Dermis microvascular lymphatic vessel endothelial cell (primary cell): ENCODE measurements around the gene ANXA7. TPM values are rescaled to one million over a fixed set of nuclear protein-coding genes. Genes with fewer than 3 reads are reported as not detected.
"Not testable (repeated sequence)": the region's sequence is repeated elsewhere in the genome, so short reads cannot be mapped to it uniquely, and the experiment has no call there.

ENCODE experiments used
- DNase-seq, 2 donors: peaks; one replicate each; pipeline versions ENCODE4 v3.0.0 to v3.0.0-alpha.2; 2010; ENCODE audit warnings: low read depth in 2 of 2
- total RNA-seq: library from RNA; depleted of rRNA; stranded (reverse); fragments of >200 nt; gene quantifications from 2 replicates; pipeline ENCODE4 v1.2.1, GENCODE V29; 2014

The ANXA7 gene
- total RNA-seq, 1 donor from 2014 or later: 101 TPM

DNA sequence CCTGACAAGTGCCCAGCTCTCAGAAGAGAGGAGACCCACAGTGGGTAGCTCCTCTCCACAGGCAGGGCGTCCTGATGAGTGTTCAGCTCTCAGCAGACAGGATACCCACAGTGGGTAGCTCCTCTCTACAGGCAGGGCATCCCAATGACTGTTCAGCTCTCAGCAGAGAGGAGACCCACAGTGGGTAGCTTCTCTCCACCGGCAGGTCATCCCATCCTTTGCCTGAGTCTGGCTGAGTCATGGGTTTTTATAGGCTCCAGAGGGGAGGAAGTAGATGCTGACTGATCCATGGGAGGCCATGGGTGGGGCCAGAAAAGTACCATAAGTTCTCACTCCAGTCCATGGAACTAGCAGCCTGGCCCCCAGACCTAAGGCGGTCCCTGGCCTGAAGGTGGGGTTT lies 73.7 kb downstream of the ANXA7 start:
- no peak for DNase-seq

DNA sequence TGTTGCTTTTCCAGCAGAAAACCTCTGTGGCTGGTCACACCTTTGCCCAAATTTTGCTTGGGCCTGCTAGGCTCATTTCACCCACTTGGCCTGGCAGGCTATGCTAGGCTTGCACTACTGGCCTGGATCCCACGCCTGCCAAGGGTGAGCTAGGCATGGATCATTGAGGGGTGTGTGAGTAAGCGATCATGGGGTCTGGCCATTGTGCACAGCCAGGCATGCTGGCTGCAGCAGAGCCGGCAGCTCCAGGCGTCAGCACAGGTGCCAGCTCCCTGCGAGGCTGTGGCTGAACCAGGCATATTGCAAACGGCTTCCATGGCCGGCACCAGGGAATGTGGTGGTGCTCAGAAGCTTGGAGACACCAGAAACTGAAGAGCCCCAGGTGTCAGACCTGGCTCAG lies 74.4 kb downstream of the ANXA7 start:
- DNase-seq: no peak

DNA sequence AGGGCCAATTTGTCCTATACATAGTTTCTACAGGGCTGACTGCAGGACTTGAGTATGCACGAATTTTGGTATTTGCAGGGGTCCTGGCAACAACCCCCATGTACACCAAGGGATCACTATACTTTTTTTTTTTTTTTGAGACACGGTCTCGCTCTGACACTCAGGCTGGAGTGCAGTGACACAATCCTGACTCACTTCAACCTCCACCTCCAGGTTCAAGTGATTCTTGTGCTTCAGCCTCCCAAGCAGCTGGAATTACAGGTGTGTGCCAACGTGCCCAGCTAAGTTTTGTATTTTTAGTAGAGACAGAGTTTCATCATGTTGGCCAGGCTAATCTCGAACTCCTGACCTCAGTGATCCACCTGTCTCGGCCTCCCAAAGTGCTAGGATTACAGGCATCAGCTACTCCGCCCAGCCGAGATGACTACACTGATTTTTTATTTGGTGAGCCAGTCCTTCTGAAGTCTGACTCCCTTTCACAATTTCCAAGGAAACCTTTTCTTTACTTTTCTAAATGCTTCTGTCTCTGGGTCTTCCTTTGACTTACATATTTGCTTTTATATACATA lies 75.0 kb downstream of the ANXA7 start:
- no peak for DNase-seq

DNA sequence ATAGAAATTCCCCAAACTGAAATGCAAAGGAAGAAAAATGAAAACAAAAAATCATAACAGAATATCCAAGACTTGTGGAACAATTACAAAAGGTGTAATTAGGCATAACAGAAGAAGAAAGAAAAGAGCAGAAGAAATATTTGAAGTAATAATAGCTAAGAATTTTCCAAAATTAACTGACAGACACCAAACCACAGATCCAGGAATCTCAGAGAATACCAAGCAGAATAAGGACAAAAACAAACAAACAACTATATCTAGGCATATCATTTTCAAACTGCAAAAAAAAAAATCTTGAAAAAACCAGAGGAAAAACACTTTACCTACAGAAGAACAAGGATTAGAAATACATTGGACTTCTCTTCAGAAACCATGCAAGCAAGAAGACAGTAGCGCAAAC lies 80.7 kb downstream of the ANXA7 start:
- DNase-seq: no peak

DNA sequence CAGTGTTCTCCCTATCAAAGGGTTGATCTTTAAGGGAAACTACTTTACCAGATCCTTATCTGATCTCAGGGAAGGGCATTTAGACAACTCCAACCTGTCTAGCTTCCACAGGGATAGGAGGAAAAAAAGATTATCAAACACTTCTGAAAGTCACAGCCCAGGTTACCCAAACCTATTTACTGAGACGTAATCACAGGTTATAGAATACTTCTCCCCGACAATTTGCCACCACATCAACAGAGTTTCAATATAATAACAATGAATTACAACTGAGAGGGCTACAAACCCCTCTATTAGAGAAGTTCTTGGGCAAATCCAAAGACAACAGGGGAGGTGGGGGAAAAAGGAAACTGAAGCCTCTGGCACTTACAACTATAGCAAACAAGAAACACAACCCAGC lies 81.5 kb downstream of the ANXA7 start:
- no peak for DNase-seq

DNA sequence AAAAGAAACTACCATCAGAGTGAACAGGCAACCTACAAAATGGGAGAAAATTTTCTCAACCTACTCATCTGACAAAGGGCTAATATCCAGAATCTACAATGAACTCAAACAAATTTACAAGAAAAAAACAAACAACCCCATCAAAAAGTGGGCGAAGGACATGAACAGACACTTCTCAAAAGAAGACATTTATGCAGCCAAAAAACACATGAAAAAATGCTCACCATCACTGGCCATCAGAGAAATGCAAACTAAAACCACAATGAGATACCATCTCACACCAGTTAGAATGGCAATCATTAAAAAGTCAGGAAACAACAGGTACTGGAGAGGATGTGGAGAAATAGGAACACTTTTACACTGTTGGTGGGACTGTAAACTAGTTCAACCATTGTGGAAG lies 85.3 kb downstream of the ANXA7 start:
- not testable (repeated sequence) for DNase-seq

DNA sequence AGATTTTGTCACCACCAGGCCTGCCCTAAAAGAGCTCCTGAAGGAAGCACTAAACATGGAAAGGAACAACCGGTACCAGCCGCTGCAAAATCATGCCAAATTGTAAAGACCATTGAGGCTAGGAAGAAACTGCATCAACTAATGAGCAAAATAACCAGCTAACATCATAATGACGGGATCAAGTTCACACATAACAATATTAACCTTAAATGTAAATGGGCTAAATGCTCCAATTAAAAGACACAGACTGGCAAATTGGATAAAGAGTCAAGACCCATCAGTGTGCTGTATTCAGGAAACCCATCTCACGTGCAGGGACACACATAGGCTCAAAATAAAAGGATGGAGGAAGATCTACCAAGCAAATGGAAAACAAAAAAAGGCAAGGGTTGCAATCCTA lies 88.6 kb downstream of the ANXA7 start:
- DNase-seq: not testable (repeated sequence)

Other genes starting within 250 kb of the ANXA7 start
- 19.1 and 21.6 TPM in 2 replicates for gene ECD, start 246.1 kb downstream of the ANXA7 start, total RNA-seq
- 19.6 and 25.5 TPM in 2 replicates for gene FAM149B1, start 245.9 kb downstream of the ANXA7 start, total RNA-seq
- 19.1 and 30.8 TPM in 2 replicates for gene DNAJC9, start 166.8 kb downstream of the ANXA7 start, total RNA-seq
- gene MRPS16, start 161.4 kb downstream of the ANXA7 start, total RNA-seq: 60.8 and 62.6 TPM in 2 replicates
- 0.13 and 0.26 TPM in 2 replicates for gene CFAP70, start 55.2 kb downstream of the ANXA7 start, total RNA-seq
- 0.39 and 0.63 TPM in 2 replicates for gene MSS51, start 19.5 kb upstream of the ANXA7 start, total RNA-seq
- 7.2 and 11.4 TPM in 2 replicates for gene PPP3CB, start 82.0 kb upstream of the ANXA7 start, total RNA-seq
- gene USP54, start 177.3 kb upstream of the ANXA7 start, total RNA-seq: 5.2 and 5.8 TPM in 2 replicates
- not detected in 2 replicates for gene MYOZ1, start 227.4 kb upstream of the ANXA7 start, total RNA-seq
- gene SYNPO2L, start 242.0 kb upstream of the ANXA7 start, total RNA-seq: not detected in 2 replicates